ENCODE data around the gene SERINC2. TPM values are rescaled to one million over a fixed set of nuclear protein-coding genes. Genes with fewer than 3 reads are reported as not detected.

SERINC2 gene
- polyA plus RNA-seq, 1 donor (not counting 4 experiments of a cell fraction or from before 2014, with no cell fraction given), result 171 TPM

GRCh38 chr1:31441970-31442647 is 29.1 kb downstream of the SERINC2 start:
- no peak for DNase-seq (ENCODE audit: low read depth, low spot score)
- dilution Hi-C loops (cut with MboI; ENCODE audit: extremely low pct_ligation_motif_present, low sequenced_read_pairs), result no loop called here
- no peaks in the 10 kb centered on the region for H3K36me3 ChIP-seq (ENCODE audit: control insufficient read depth in 2 of 2, extremely low read depth in 1 of 2, insufficient read depth in 2 of 2, low read length in 2 of 2)
- FAIRE-seq, result no peak
- no peaks in the 10 kb centered on the region for H3K9me3 ChIP-seq (ENCODE audit: control insufficient read depth, low read depth, low read length)
- no peak overlapping the region for H3K9ac ChIP-seq (ENCODE audit: control insufficient read depth, extremely low read depth, insufficient read depth, low read length)
- H3K79me2 ChIP-seq (ENCODE audit: control insufficient read depth, insufficient read depth, low read length), result no peaks in the 10 kb centered on the region
- H3K4me1 ChIP-seq (ENCODE audit: control insufficient read depth, extremely low read depth, insufficient read depth, low read length), result no peaks in the 10 kb centered on the region
- H3K27ac ChIP-seq (ENCODE audit: control insufficient read depth, insufficient read depth, low read length), result no peak overlapping the region
- H3K27me3 ChIP-seq (ENCODE audit: control insufficient read depth, extremely low read depth, insufficient read depth, low read length), result no peaks in the 10 kb centered on the region
- TF ChIP-seq, protein P1, sequence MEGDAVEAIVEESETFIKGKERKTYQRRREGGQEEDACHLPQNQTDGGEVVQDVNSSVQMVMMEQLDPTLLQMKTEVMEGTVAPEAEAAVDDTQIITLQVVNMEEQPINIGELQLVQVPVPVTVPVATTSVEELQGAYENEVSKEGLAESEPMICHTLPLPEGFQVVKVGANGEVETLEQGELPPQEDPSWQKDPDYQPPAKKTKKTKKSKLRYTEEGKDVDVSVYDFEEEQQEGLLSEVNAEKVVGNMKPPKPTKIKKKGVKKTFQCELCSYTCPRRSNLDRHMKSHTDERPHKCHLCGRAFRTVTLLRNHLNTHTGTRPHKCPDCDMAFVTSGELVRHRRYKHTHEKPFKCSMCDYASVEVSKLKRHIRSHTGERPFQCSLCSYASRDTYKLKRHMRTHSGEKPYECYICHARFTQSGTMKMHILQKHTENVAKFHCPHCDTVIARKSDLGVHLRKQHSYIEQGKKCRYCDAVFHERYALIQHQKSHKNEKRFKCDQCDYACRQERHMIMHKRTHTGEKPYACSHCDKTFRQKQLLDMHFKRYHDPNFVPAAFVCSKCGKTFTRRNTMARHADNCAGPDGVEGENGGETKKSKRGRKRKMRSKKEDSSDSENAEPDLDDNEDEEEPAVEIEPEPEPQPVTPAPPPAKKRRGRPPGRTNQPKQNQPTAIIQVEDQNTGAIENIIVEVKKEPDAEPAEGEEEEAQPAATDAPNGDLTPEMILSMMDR (optimal IDR thresholded peaks at IDR 0.05 in 1 of 3, IDR thresholded peaks at IDR 0.05 in 1 of 3, conservative IDR thresholded peaks at IDR 0.05 in 1 of 3; ENCODE audit: extremely low read depth in 1 of 3, insufficient read depth in 2 of 3, low read length in 3 of 3), result no peak
- no peak for TF ChIP-seq EZH2 (IDR thresholded peaks at IDR 0.05; ENCODE audit: low read length)
- no peaks in the 10 kb centered on the region for H3K9me1 ChIP-seq (ENCODE audit: control insufficient read depth, extremely low read depth, insufficient read depth, low read length)
- no peak overlapping the region for H3K4me3 ChIP-seq (ENCODE audit: control insufficient read depth in 2 of 3, extremely low read depth in 1 of 3, insufficient read depth in 2 of 3, low read depth in 1 of 3, low read length in 3 of 3)
- H4K20me1 ChIP-seq (ENCODE audit: control insufficient read depth, extremely low read depth, insufficient read depth, low read length), result no peaks in the 10 kb centered on the region
- no peak overlapping the region for H3K4me2 ChIP-seq (ENCODE audit: control insufficient read depth, extremely low read depth, insufficient read depth, low read depth, low read length)
- no peak overlapping the region for H2AFZ ChIP-seq (ENCODE audit: control insufficient read depth, low read length)

- H4K20me1 ChIP-seq (ENCODE audit: control insufficient read depth, extremely low read depth, insufficient read depth, low read length), result no peaks in the 10 kb centered on the region
- no peak overlapping the region for H3K4me2 ChIP-seq (ENCODE audit: control insufficient read depth, extremely low read depth, insufficient read depth, low read depth, low read length)
- no peak overlapping the region for H3K4me3 ChIP-seq (ENCODE audit: control insufficient read depth in 2 of 3, extremely low read depth in 1 of 3, insufficient read depth in 2 of 3, low read depth in 1 of 3, low read length in 3 of 3)
- H2AFZ ChIP-seq (ENCODE audit: control insufficient read depth, low read length), result no peak overlapping the region
- no peak overlapping the region for H3K9ac ChIP-seq (ENCODE audit: control insufficient read depth, extremely low read depth, insufficient read depth, low read length)
- no peaks in the 10 kb centered on the region for H3K9me3 ChIP-seq (ENCODE audit: control insufficient read depth, low read depth, low read length)
- no peak for DNase-seq (ENCODE audit: low read depth, low spot score)
- H3K27ac ChIP-seq (ENCODE audit: control insufficient read depth, insufficient read depth, low read length), result no peak overlapping the region
- no peaks in the 10 kb centered on the region for H3K36me3 ChIP-seq (ENCODE audit: control insufficient read depth in 2 of 2, extremely low read depth in 1 of 2, insufficient read depth in 2 of 2, low read length in 2 of 2)
- no peaks in the 10 kb centered on the region for H3K9me1 ChIP-seq (ENCODE audit: control insufficient read depth, extremely low read depth, insufficient read depth, low read length)
- no peaks in the 10 kb centered on the region for H3K79me2 ChIP-seq (ENCODE audit: control insufficient read depth, insufficient read depth, low read length)
- TF ChIP-seq, protein P1 (optimal IDR thresholded peaks at IDR 0.05 in 1 of 3, IDR thresholded peaks at IDR 0.05 in 1 of 3, conservative IDR thresholded peaks at IDR 0.05 in 1 of 3; ENCODE audit: extremely low read depth in 1 of 3, insufficient read depth in 2 of 3, low read length in 3 of 3), result no peak
- TF ChIP-seq EZH2 (IDR thresholded peaks at IDR 0.05; ENCODE audit: low read length), result no peak
- no peaks in the 10 kb centered on the region for H3K27me3 ChIP-seq (ENCODE audit: control insufficient read depth, extremely low read depth, insufficient read depth, low read length)
- FAIRE-seq, result no peak
- H3K4me1 ChIP-seq (ENCODE audit: control insufficient read depth, extremely low read depth, insufficient read depth, low read length), result no peaks in the 10 kb centered on the region
- dilution Hi-C loops (cut with MboI; ENCODE audit: extremely low pct_ligation_motif_present, low sequenced_read_pairs), result no loop called here
Measured at GRCh38 chr1:31442648-31442994, 29.6 kb downstream of the SERINC2 start.
